Heart left ventricle (tissue), 13 donors: ENCODE measurements around the gene MED12L.

Experiments used
- POLR2A ChIP-seq, 2 donors: fragments of 450-650 bp; IDR thresholded peaks; one replicate each; pipeline ENCODE4 v1.6.1; 2017; ENCODE audit warnings: antibody characterized with exemption in 2 of 2, mild to moderate bottlenecking in 2 of 2, moderate library complexity in 2 of 2
- TF ChIP-seq, protein P1 (sequence below), 12 donors: fragments of 200-600 bp; sonication (generic) in 4 of 12; IDR thresholded peaks; one replicate each; pipeline versions ENCODE4 v1.5.0 to v1.8.0; 2018 to 2022; ENCODE audit warnings: antibody characterized with exemption in 12 of 12, mild to moderate bottlenecking in 5 of 12
- donor health status: ischemic (EF 13 %, LVEDD 7.1; RV severe dilation, severe dysfunction).
- donor health status: DM: no; HTN: yes; CAD: no.
- donor health status: DM: no; HTN: no; CAD: no.
- donor health status: ischemic (EF 25% LVEDD 6.9; RV normal size, moderate dysfunction).
- donor health status: ischemic (EF 25% LVEDD 5.7; RV mildly dilated, moderate dysfunction).
- donor health status: ischemic (EF 35%, LVEDD 5.7; RV mildly dilated, moderate dysfunction).
- donor health status: nonischemic (EF 11% LVEDD 7.7; RV severe dilation, severe dysfunction).
- donor health status: DM: yes; HTN: yes; CAD: no.
- donor health status: PGD.
- donor health status: ischemic (EF 29% LVEDD 5.4; RV normal size, mild dysfunction).
- donor health status: nonischemic (EF 23%, LVEDD 6.1; RV moderate dilation, normal function).

DNA sequence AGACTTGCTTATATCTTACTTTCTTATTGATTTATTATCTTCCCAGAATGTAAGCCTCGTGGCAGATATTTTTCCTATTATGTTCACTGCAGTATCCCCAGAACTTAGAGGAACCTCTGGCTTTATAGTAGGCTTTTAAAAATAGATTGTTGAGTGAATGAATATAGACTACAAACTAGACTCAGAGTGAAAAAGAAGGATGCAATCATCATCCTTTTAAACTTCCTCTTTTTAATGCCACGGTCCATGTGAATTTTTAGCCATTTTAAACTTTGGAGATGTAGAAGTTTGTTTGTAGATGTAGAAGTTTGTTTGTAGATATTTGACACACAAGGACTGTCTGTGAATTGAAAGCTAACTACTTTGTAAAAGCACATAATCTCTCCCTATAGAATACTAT lies 306.3 kb downstream of the MED12L start:
- TF ChIP-seq, protein P1, sequence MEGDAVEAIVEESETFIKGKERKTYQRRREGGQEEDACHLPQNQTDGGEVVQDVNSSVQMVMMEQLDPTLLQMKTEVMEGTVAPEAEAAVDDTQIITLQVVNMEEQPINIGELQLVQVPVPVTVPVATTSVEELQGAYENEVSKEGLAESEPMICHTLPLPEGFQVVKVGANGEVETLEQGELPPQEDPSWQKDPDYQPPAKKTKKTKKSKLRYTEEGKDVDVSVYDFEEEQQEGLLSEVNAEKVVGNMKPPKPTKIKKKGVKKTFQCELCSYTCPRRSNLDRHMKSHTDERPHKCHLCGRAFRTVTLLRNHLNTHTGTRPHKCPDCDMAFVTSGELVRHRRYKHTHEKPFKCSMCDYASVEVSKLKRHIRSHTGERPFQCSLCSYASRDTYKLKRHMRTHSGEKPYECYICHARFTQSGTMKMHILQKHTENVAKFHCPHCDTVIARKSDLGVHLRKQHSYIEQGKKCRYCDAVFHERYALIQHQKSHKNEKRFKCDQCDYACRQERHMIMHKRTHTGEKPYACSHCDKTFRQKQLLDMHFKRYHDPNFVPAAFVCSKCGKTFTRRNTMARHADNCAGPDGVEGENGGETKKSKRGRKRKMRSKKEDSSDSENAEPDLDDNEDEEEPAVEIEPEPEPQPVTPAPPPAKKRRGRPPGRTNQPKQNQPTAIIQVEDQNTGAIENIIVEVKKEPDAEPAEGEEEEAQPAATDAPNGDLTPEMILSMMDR (IDR thresholded peaks at IDR 0.05): no peak
- no peak for TF ChIP-seq POLR2A (IDR thresholded peaks at IDR 0.05)
